H1 (cell line): ENCODE measurements around the gene CPNE4. TPM values are rescaled to one million over a fixed set of nuclear protein-coding genes. Genes with fewer than 3 reads are reported as not detected.

Experiments
- CTCF ChIA-PET: fragments of 300-600 bp; sonication (Branson Sonifier 250); formaldehyde crosslinking; loops from one replicate; lab custom pipeline; 2021; ENCODE audit not compliant: partially characterized antibody; lab: Charles Lee
- POLR2A ChIA-PET: fragments of 300-600 bp; sonication (Branson Sonifier 250); formaldehyde crosslinking; loops from one replicate; lab custom pipeline; 2021; ENCODE audit warnings: inconsistent platforms; ENCODE audit not compliant: partially characterized antibody; lab: Charles Lee
- DNase-seq, 2 experiments: peaks; one replicate each; pipeline versions ENCODE4 v3.0.0 to v3.0.0-alpha.2; 2010 to 2022; ENCODE audit warnings: low spot score in 2 of 2, low read depth in 1 of 2, mixed read lengths in 1 of 2
- FAIRE-seq: peaks from 2 replicates; lab custom pipeline; 2011; peaks lifted over from hg19 to GRCh38; lab: Jason Lieb, UNC
- H2AFZ ChIP-seq: 2 replicates; pipeline ENCODE4 v1.8.1; 2012; ENCODE audit warnings: low read length, inconsistent platforms
- H2AK5ac ChIP-seq: 2 replicates; pipeline ENCODE4 v1.6.1; 2013; ENCODE audit warnings: low read depth, low read length
- H2BK120ac ChIP-seq: replicated peaks from 2 replicates; pipeline ENCODE3; 2013; ENCODE audit warnings: low read depth, low read length, inconsistent platforms
- H2BK12ac ChIP-seq: 2 replicates; pipeline ENCODE4 v1.6.1; 2013; ENCODE audit warnings: low read depth, low read length
- H2BK15ac ChIP-seq: 2 replicates; pipeline ENCODE4 v1.6.1; 2013; ENCODE audit warnings: low read length
- H2BK20ac ChIP-seq: 2 replicates; pipeline ENCODE4 v1.6.1; 2013; ENCODE audit warnings: low read length
- H2BK5ac ChIP-seq: 2 replicates; pipeline ENCODE4 v1.6.1; 2013; ENCODE audit warnings: low read depth, low read length
- H3K14ac ChIP-seq: 2 replicates; pipeline ENCODE4 v1.6.1; 2013; ENCODE audit warnings: inconsistent platforms; ENCODE audit not compliant: insufficient read length
- H3K18ac ChIP-seq: 2 replicates; pipeline ENCODE4 v1.6.1; 2013; ENCODE audit warnings: low read length; ENCODE audit errors: extremely low read depth
- H3K23ac ChIP-seq: 2 replicates; pipeline ENCODE4 v1.6.1; 2013; ENCODE audit warnings: inconsistent platforms; ENCODE audit not compliant: insufficient read length
- H3K23me2 ChIP-seq: 2 replicates; pipeline ENCODE4 v1.6.1; 2013; ENCODE audit warnings: low read depth, low read length
- H3K27ac ChIP-seq: 2 replicates; pipeline ENCODE4 v1.6.1; 2011; ENCODE audit warnings: low read depth, low read length, inconsistent platforms
- H3K27me3 ChIP-seq, 4 experiments: replicated peaks in 1 of 4; 1 replicate in 1 of 4; 2 replicates in 3 of 4; pipeline versions ENCODE4 v1.6.1 to v1.8.1; 2011 to 2013; ENCODE audit warnings: low read length in 3 of 4, mild to moderate bottlenecking in 3 of 4, inconsistent platforms in 2 of 4, mixed read lengths in 2 of 4, moderate library complexity in 1 of 4; ENCODE audit not compliant: control insufficient read depth in 3 of 4, insufficient read depth in 3 of 4; ENCODE audit errors: extremely low read depth in 1 of 4
- H3K36me3 ChIP-seq, 4 experiments: 2 replicates each; pipeline versions ENCODE4 v1.6.1 to v1.8.1; 2011 to 2013; ENCODE audit warnings: mild to moderate bottlenecking in 4 of 4, low read length in 3 of 4, moderate library complexity in 2 of 4, control low read depth in 1 of 4, inconsistent platforms in 1 of 4; ENCODE audit not compliant: insufficient read depth in 4 of 4, control insufficient read depth in 2 of 4
- H3K4ac ChIP-seq: replicated peaks from 2 replicates; pipeline ENCODE3; 2013; ENCODE audit warnings: low read length, low read depth, mixed read lengths, inconsistent platforms; ENCODE audit not compliant: insufficient read length
- H3K4me1 ChIP-seq, 4 experiments: replicated peaks in 1 of 4; 1 replicate in 1 of 4; 2 replicates in 3 of 4; pipeline versions ENCODE4 v1.6.1 to v1.8.1; 2011 to 2013; ENCODE audit warnings: low read length in 3 of 4, inconsistent platforms in 2 of 4, mixed read lengths in 1 of 4; ENCODE audit not compliant: insufficient read depth in 4 of 4, control insufficient read depth in 3 of 4
- H3K4me2 ChIP-seq, 2 experiments: 2 replicates each; pipeline versions ENCODE4 v1.6.1 to v1.8.1; 2011 to 2013; ENCODE audit warnings: low read depth in 2 of 2, low read length in 2 of 2, control low read depth in 1 of 2, inconsistent platforms in 1 of 2, mild to moderate bottlenecking in 1 of 2; ENCODE audit not compliant: insufficient read depth in 1 of 2
- H3K4me3 ChIP-seq, 4 experiments: fragments of 200-600, 300-600 bp in 1 of 4; sonication (generic), shearing (Covaris generic), sonication (Bioruptor Twin) in 1 of 4; 2 replicates each; pipeline versions ENCODE4 v1.5.1 to v1.8.1; 2011 to 2016; ENCODE audit warnings: low read length in 4 of 4, low read depth in 3 of 4, control low read depth in 2 of 4, inconsistent platforms in 2 of 4, mild to moderate bottlenecking in 2 of 4, mixed read lengths in 1 of 4, moderate library complexity in 1 of 4; ENCODE audit not compliant: insufficient read depth in 2 of 4; ENCODE audit errors: extremely low read depth in 1 of 4
- H3K56ac ChIP-seq: replicated peaks from 2 replicates; pipeline ENCODE3; 2013; ENCODE audit warnings: low read depth, mild to moderate bottlenecking, mixed read lengths, low read length, inconsistent platforms; ENCODE audit not compliant: insufficient read length
- H3K79me1 ChIP-seq: 2 replicates; pipeline ENCODE4 v1.6.1; 2013; ENCODE audit warnings: low read depth, low read length, control low read depth
- H3K79me2 ChIP-seq, 2 experiments: 2 replicates each; pipeline versions ENCODE4 v1.6.1 to v1.8.1; 2012 to 2013; ENCODE audit warnings: low read length in 2 of 2, mild to moderate bottlenecking in 2 of 2, inconsistent platforms in 1 of 2; ENCODE audit not compliant: insufficient read depth in 2 of 2, control insufficient read depth in 1 of 2
- H3K9ac ChIP-seq, 4 experiments: replicated peaks in 1 of 4; 1 replicate in 1 of 4; 2 replicates in 3 of 4; pipeline versions ENCODE4 v1.6.1 to v1.8.1; 2011 to 2013; ENCODE audit warnings: low read depth in 3 of 4, low read length in 3 of 4, control low read depth in 2 of 4, mild to moderate bottlenecking in 2 of 4, moderate library complexity in 2 of 4, inconsistent platforms in 1 of 4; ENCODE audit errors: extremely low read depth in 1 of 4
- H3K9me3 ChIP-seq, 2 experiments: 2 replicates each; pipeline versions ENCODE4 v1.6.1 to v1.8.1; 2012 to 2013; ENCODE audit warnings: mild to moderate bottlenecking in 2 of 2, moderate library complexity in 2 of 2, control low read depth in 1 of 2, inconsistent platforms in 1 of 2, low read depth in 1 of 2, low read length in 1 of 2, mixed read lengths in 1 of 2; ENCODE audit not compliant: insufficient read depth in 2 of 2
- H4K20me1 ChIP-seq, 2 experiments: replicated peaks in 1 of 2; 2 replicates each; pipeline versions ENCODE3 to v1.8.1; 2011 to 2013; ENCODE audit warnings: inconsistent platforms in 2 of 2, low read length in 2 of 2, mild to moderate bottlenecking in 1 of 2; ENCODE audit not compliant: insufficient read depth in 2 of 2, control insufficient read depth in 1 of 2
- H4K5ac ChIP-seq: 2 replicates; pipeline ENCODE4 v1.6.1; 2013; ENCODE audit warnings: low read length, low read depth, mixed read lengths, inconsistent platforms; ENCODE audit not compliant: insufficient read length
- H4K8ac ChIP-seq: 2 replicates; pipeline ENCODE4 v1.8.0; 2013; ENCODE audit warnings: mild to moderate bottlenecking, moderate library complexity, low read length, inconsistent platforms; ENCODE audit not compliant: insufficient read depth; ENCODE audit errors: extremely low read depth
- H4K91ac ChIP-seq: replicated peaks from 2 replicates; pipeline ENCODE3; 2013; ENCODE audit warnings: low read length, mixed read lengths, inconsistent platforms; ENCODE audit not compliant: insufficient read length
- BACH1 ChIP-seq: IDR thresholded peaks from 2 replicates; pipeline ENCODE4 v1.6.1; 2012; ENCODE audit warnings: low read length, improper control_type of control experiment
- CTCF ChIP-seq, 3 experiments: IDR thresholded peaks; 1 replicate in 2 of 3; 2 replicates in 1 of 3; pipeline versions ENCODE4 v1.5.1 to v1.6.1; 2011; ENCODE audit warnings: low read length in 3 of 3, mild to moderate bottlenecking in 3 of 3, inconsistent platforms in 2 of 3, low read depth in 1 of 3, moderate library complexity in 1 of 3; ENCODE audit not compliant: insufficient read depth in 1 of 3; ENCODE audit errors: control extremely low read depth in 1 of 3
- HDAC6 ChIP-seq: IDR thresholded peaks from one replicate; pipeline ENCODE4 v1.7.1; 2012; ENCODE audit warnings: low read depth, mild to moderate bottlenecking, inconsistent platforms, low read length, moderate library complexity
- KDM1A ChIP-seq: fragments of 200-600, 300-600 bp; sonication (generic); IDR thresholded peaks from 2 replicates; pipeline ENCODE4 v1.7.1; 2016; ENCODE audit warnings: mild to moderate bottlenecking, low read length, borderline replicate concordance
- MAFK ChIP-seq: IDR thresholded peaks from 2 replicates; pipeline ENCODE4 v1.6.1; 2012; ENCODE audit warnings: low read depth, mild to moderate bottlenecking, improper control_type of control experiment, low read length
- NANOG ChIP-seq: IDR thresholded peaks from 2 replicates; pipeline ENCODE4 v1.6.1; 2011; ENCODE audit warnings: low read length, low read depth, mild to moderate bottlenecking, inconsistent platforms; ENCODE audit not compliant: insufficient read depth, poor library complexity, severe bottlenecking
- NRF1 ChIP-seq: IDR thresholded peaks from 2 replicates; pipeline ENCODE4 v1.6.1; 2011; ENCODE audit warnings: mild to moderate bottlenecking, low read depth, low read length, improper control_type of control experiment
- POLR2AphosphoS5 ChIP-seq: IDR thresholded peaks from 2 replicates; pipeline ENCODE4 v1.6.1; 2011; ENCODE audit warnings: low read depth, low read length
- POU5F1 ChIP-seq: IDR thresholded peaks from 2 replicates; pipeline ENCODE4 v1.6.1; 2011; ENCODE audit warnings: low read depth, mild to moderate bottlenecking, low read length, moderate library complexity
- RXRA ChIP-seq: IDR thresholded peaks from 2 replicates; pipeline ENCODE4 v1.6.1; 2011; ENCODE audit warnings: low read depth, mild to moderate bottlenecking, low read length, moderate library complexity; ENCODE audit not compliant: insufficient read depth
- SIN3A ChIP-seq, 2 experiments: IDR thresholded peaks in 1 of 2; conservative IDR thresholded peaks in 1 of 2; 2 replicates each; pipeline ENCODE4 v1.6.1; 2011 to 2012; ENCODE audit warnings: low read length in 2 of 2, improper control_type of control experiment in 1 of 2, low read depth in 1 of 2, mild to moderate bottlenecking in 1 of 2
- SIX5 ChIP-seq: IDR thresholded peaks from 2 replicates; pipeline ENCODE4 v1.6.1; 2011; ENCODE audit warnings: mild to moderate bottlenecking, low read depth, low read length
- SP4 ChIP-seq: IDR thresholded peaks from 2 replicates; pipeline ENCODE4 v1.6.1; 2012; ENCODE audit warnings: low read length, inconsistent platforms
- WGBS, 2 experiments: shearing (Covaris generic) in 1 of 2; methylation state at CpG; one replicate each; pipeline versions ENCODE4 v1.1.6 to v1.1.7; 2013 to 2015; ENCODE audit warnings: low lambda C conversion rate in 2 of 2, mixed read lengths in 2 of 2, inconsistent platforms in 1 of 2, low coverage in 1 of 2, missing lambda C conversion rate in 1 of 2; ENCODE audit not compliant: insufficient replicate concordance in 2 of 2, insufficient coverage in 1 of 2, insufficient read length in 1 of 2; ENCODE audit errors: extremely low coverage in 1 of 2, missing lambda C conversion rate in 1 of 2; 5-methylcytosine and 5-hydroxymethylcytosine counted together
- polyA plus RNA-seq, 7 experiments: library from polyadenylated mRNA; depleted of rRNA in 3 of 7; stranded (reverse) in 5 of 7; unstranded in 2 of 7; fragments of >200 nt in 5 of 7; fragments of 200-250 nt in 2 of 7; gene quantifications; 1 replicate in 5 of 7; 2 replicates in 1 of 7; 4 replicates in 1 of 7; pipeline versions ENCODE4 v1.2.1 to v1.2.3, GENCODE V29; 2011 to 2013; ENCODE audit warnings: missing spikeins in 2 of 7, mixed read lengths in 2 of 7
- total RNA-seq: library from RNA; stranded (reverse); fragmentation: NEBNext Ultra II Directional; extraction: Animal tissue kit (Norgen Biotek cat#: 25700); gene quantifications from 2 replicates; pipeline ENCODE4 v1.2.1, GENCODE V29; 2021

Gene CPNE4
- total and polyA plus RNA-seq, 2 of the 8 experiments (the other 6 are each of a cell fraction or from before 2014, with no cell fraction given): 0.82 to 3.8 TPM

DNA sequence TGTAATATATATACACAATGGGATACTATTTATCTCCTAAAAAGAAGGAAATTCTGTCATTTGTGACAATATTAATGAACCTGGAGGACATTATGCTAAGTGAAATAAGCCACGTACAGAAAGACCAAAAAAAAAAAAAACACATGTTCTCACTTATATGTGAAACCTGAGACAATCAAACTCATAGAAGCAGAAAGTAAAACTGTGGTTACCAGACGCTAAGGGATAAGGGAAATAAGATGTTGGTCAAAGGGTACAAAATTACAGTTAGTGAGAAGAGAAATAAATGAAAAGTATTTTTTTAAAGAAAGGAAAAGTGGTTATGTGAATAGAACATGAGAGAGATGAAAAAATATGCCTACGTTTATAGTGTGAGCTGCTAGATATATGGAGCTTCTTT, 101.1 kb downstream of the CPNE4 start:
- Histone ChIP-seq H3K4me2 (no peak overlapping the region), H2BK5ac (no peak overlapping the region), H3K14ac (no peak overlapping the region), H3K4me3 (no peak overlapping the region), H3K4ac (no peak overlapping the region), H3K36me3 (no peaks in the 10 kb centered on the region), H3K18ac (no peak overlapping the region), H3K9ac (no peak overlapping the region), H4K8ac (no peak overlapping the region), H2BK20ac (no peak overlapping the region), H4K5ac (no peak overlapping the region), H2BK12ac (no peak overlapping the region), H3K79me1 (no peaks in the 10 kb centered on the region), H3K56ac (no peak overlapping the region), H3K9me3 (no peaks in the 10 kb centered on the region), H3K27ac (no peak overlapping the region), H4K91ac (no peak overlapping the region), H3K23me2 (no peaks in the 10 kb centered on the region), H3K79me2 (no peaks in the 10 kb centered on the region), H3K23ac (no peak overlapping the region), H2AK5ac (no peak overlapping the region), H2BK15ac (no peak overlapping the region), H3K4me1 (peaks cover 0 to under 1% (median 0%) of the 10 kb centered on the region in 4 experiments; a peak in 2 of 7 replicates), H4K20me1 (no peaks in the 10 kb centered on the region), H2BK120ac (no peak overlapping the region), H2AFZ (no peak overlapping the region), H3K27me3 (no peaks in the 10 kb centered on the region)
- CTCF ChIA-PET: no interaction called here
- DNase-seq: no peak
- WGBS, 2 experiments: 85 to 100% methylated on average over 1 to 3 of the region's 3 CpGs
- no peak for FAIRE-seq
- POLR2A ChIA-PET: no interaction called here
- TF ChIP-seq NRF1: no peak
- TF ChIP-seq SP4: no peak
- TF ChIP-seq NANOG: no peak
- TF ChIP-seq KDM1A: no peak
- TF ChIP-seq CTCF (IDR thresholded peaks at IDR 0.05; ENCODE audit: control extremely low read depth in 1 of 3, insufficient read depth in 1 of 3, low read depth in 1 of 3, low read length in 3 of 3): no peak
- TF ChIP-seq RXRA: no peak
- TF ChIP-seq BACH1: no peak
- no peak for TF ChIP-seq SIX5
- no peak for TF ChIP-seq SIN3A (conservative IDR thresholded peaks at IDR 0.05 in 1 of 2, IDR thresholded peaks at IDR 0.05 in 1 of 2; ENCODE audit: low read depth in 1 of 2, low read length in 2 of 2)
- TF ChIP-seq POLR2AphosphoS5: no peak
- TF ChIP-seq HDAC6: no peak
- TF ChIP-seq POU5F1: no peak
- TF ChIP-seq MAFK: no peak
